CD4-positive, CD25-positive, alpha-beta regulatory T cell (primary cell): ENCODE data around the gene CS. TPM values are rescaled to one million over a fixed set of nuclear protein-coding genes. Genes with fewer than 3 reads are reported as not detected.
"Not testable (repeated sequence)": the region's sequence is repeated elsewhere in the genome, so short reads cannot be mapped to it uniquely, and the experiment has no call there.

Experiments
- ATAC-seq, 2 donors: fragments of 150-1000 bp; cut with Tn5 transposase; one replicate each; pipeline ENCODE4 v1.10.0; 2021; ENCODE audit warnings: low read depth in 2 of 2, moderate number of reproducible peaks in 2 of 2, moderate library complexity in 1 of 2
- DNase-seq, 3 donors: peaks; one replicate each; pipeline versions ENCODE4 v3.0.0 to v3.0.0-alpha.2; 2012 to 2022; ENCODE audit warnings: mixed read lengths in 1 of 3
- H3K27ac ChIP-seq: one replicate; pipeline ENCODE4 v1.7.0; 2013; ENCODE audit warnings: mild to moderate bottlenecking, low read length; ENCODE audit not compliant: insufficient read depth, poor library complexity, severe bottlenecking
- H3K27me3 ChIP-seq: one replicate; pipeline ENCODE4 v1.7.0; 2013; ENCODE audit warnings: low read length; ENCODE audit not compliant: control insufficient read depth, insufficient read depth
- H3K36me3 ChIP-seq: one replicate; pipeline ENCODE4 v1.7.0; 2013; ENCODE audit warnings: mild to moderate bottlenecking, low read length, moderate library complexity; ENCODE audit not compliant: control insufficient read depth, insufficient read depth
- H3K4me1 ChIP-seq: 2 replicates; pipeline ENCODE4 v1.7.0; 2013; ENCODE audit warnings: mild to moderate bottlenecking, low read length; ENCODE audit not compliant: insufficient read depth, control insufficient read depth, poor library complexity, severe bottlenecking
- H3K4me3 ChIP-seq: one replicate; pipeline ENCODE4 v1.7.0; 2013; ENCODE audit warnings: low read depth, mild to moderate bottlenecking, low read length, moderate library complexity
- H3K9me3 ChIP-seq, 2 experiments: 1 replicate in 1 of 2; 2 replicates in 1 of 2; pipeline ENCODE4 v1.7.0; 2013; ENCODE audit warnings: low read length in 2 of 2, mild to moderate bottlenecking in 1 of 2, moderate library complexity in 1 of 2; ENCODE audit not compliant: control insufficient read depth in 2 of 2
- H3K27ac Mint-ChIP-seq, 3 donors: one replicate each; pipeline ENCODE4 v1.8.0; 2020 to 2022; ENCODE audit warnings: mild to moderate bottlenecking in 3 of 3, mixed read lengths in 3 of 3, moderate library complexity in 2 of 3
- H3K27me3 Mint-ChIP-seq: one replicate; pipeline ENCODE4 v1.8.0; 2022; ENCODE audit warnings: mild to moderate bottlenecking, mixed read lengths
- H3K36me3 Mint-ChIP-seq: one replicate; pipeline ENCODE4 v1.8.0; 2020; ENCODE audit warnings: mixed read lengths
- H3K4me1 Mint-ChIP-seq, 4 donors: one replicate each; pipeline ENCODE4 v1.8.0; 2020 to 2022; ENCODE audit warnings: mixed read lengths in 4 of 4, mild to moderate bottlenecking in 1 of 4
- H3K4me3 Mint-ChIP-seq, 4 donors: one replicate each; pipeline ENCODE4 v1.8.0; 2020 to 2022; ENCODE audit warnings: mild to moderate bottlenecking in 4 of 4, mixed read lengths in 4 of 4, moderate library complexity in 3 of 4
- H3K9me3 Mint-ChIP-seq, 7 donors: one replicate each; pipeline ENCODE4 v1.8.0; 2020 to 2022; ENCODE audit warnings: mixed read lengths in 7 of 7, mild to moderate bottlenecking in 3 of 7, moderate library complexity in 2 of 7
- polyA plus RNA-seq, 4 donors: library from polyadenylated mRNA; unstranded; fragments of 300-500 nt; fragmentation: Illumina TruSeq; gene quantifications; one replicate each; pipeline ENCODE4 v1.2.3, GENCODE V29; 2021
- total RNA-seq: library from RNA; stranded (reverse); gene quantifications from one replicate; pipeline ENCODE4 v1.2.3, GENCODE V29; 2022

The CS gene
- total and polyA plus RNA-seq, 5 donors from 2014 or later, result 69.3 to 173 (median 77.3) TPM

- Mint-ChIP-seq H3K4me3 (peak within 1 kb of the TSS; percentile 78 to 98 (median 94)), H3K36me3 (peaks cover 19% of the 10 kb centered on the region), H3K27ac (peak within 1 kb of the TSS; percentile 98 to 100 (median 99)), H3K27me3 (no peaks in the 10 kb centered on the region), H3K4me1 (peaks cover 6 to 50% (median 32%) of the 10 kb centered on the region in 4 donors), H3K9me3 (peaks cover 0 to 3% (median 0%) of the 10 kb centered on the region in 7 donors)
- no peaks in the 10 kb centered on the region for H3K9me3 ChIP-seq
- peaks cover 41% of the 10 kb centered on the region for H3K4me1 ChIP-seq
- H3K4me3 ChIP-seq, result peak within 1 kb of the TSS; percentile 86
- peaks cover 20% of the 10 kb centered on the region for H3K36me3 ChIP-seq
- DNase-seq (peak; percentile 75 to 87 (median 82)), ATAC-seq (peak; percentile 78 to 79)
- H3K27me3 ChIP-seq, result no peaks in the 10 kb centered on the region
- peak within 1 kb of the TSS; percentile 91 for H3K27ac ChIP-seq
Measured at GRCh38 chr12:56338308-56339157, 38.4 kb upstream of the CS start, which contains the start of gene IL23A. IL23A (plus strand) TSS chr12:56338884; CDS start chr12:56339045, 161 bp downstream.

- no peaks in the 10 kb centered on the region for H3K9me3 ChIP-seq
- H3K4me1 ChIP-seq, result peaks cover 48% of the 10 kb centered on the region
- Mint-ChIP-seq H3K27ac (peak overlapping the region; percentile 98 to 100 (median 99)), H3K27me3 (no peaks in the 10 kb centered on the region), H3K4me3 (peak overlapping the region; percentile 39 to 78 (median 62)), H3K9me3 (peaks cover 0 to 3% (median 0%) of the 10 kb centered on the region in 7 donors), H3K4me1 (peaks cover 6 to 58% (median 38%) of the 10 kb centered on the region in 4 donors), H3K36me3 (peaks cover 12% of the 10 kb centered on the region)
- H3K36me3 ChIP-seq, result peaks cover 13% of the 10 kb centered on the region
- ATAC-seq, result no peak
- no peaks in the 10 kb centered on the region for H3K27me3 ChIP-seq
- DNase-seq, result peak in 1 of 3 donors; percentile 18
- peak overlapping the region; percentile 86 for H3K4me3 ChIP-seq
- H3K27ac ChIP-seq, result peak overlapping the region; percentile 91
Measured at GRCh38 chr12:56337753-56338251, 37.7 kb upstream of the CS start.

DNA sequence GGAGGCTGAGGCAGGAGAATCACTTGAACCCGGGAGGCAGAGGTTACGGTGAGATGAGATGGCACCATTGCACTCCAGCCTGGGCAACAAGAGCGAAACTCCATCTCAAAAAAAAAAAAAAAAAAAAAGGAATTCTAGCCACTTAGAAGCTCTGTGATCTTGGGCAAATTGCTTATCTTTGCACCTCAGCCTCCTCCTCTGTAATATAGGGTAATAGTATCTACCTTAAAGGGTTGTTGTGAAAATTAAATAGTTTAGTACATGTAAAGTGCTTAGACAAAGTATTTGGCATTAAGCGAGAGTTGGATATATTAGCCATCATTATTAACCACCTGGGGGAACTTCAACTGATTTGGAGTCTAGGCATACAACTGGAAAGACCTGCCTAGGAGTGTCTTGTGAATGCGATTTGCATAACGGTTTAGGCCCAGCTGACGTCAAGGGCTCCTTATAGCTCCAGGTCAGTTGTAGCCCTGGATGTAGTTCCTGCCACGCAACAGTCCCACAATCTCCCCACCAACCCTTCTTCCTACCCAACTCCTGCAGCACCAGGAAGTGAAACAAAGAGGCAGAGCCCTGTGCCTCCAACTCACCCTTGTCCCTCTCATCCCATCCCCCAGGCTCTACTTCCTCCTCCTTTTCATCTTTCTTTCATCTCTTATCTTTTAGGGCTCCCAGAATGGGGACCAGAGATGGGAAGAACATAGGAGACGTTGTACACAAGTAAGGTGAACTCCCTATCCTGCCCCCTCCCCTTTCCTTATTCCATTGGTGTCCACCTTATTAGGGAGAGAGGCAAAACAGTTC is 36.4 kb upstream of the CS start:
- no peak for ATAC-seq
- H3K4me3 Mint-ChIP-seq, result peak overlapping the region in 3 of 4 donors; percentile 29 to 78 (median 39)

DNA sequence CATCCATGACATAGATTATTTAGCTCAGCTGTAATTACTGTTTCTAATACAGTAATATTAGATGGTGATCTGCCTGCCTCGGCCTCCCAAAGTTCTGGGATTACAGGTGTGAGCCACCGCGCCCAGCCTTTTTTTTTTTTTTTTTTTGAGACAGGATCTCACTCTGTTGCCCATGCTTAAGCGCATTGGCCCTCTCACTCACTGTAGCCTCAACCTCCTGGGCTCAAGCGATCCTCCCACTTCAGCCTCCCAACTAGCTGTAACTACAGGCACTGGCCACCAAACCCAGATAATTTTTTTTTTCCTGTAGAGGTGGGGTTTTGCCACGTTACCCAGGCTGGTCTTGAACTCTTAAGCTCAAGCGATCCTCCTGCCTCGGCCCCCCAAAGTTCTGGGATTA is 35.4 kb upstream of the CS start:
- ATAC-seq, H3K9me3 Mint-ChIP-seq, DNase-seq, H3K27ac ChIP-seq, H3K4me3 ChIP-seq, H3K27me3 Mint-ChIP-seq, H3K27ac Mint-ChIP-seq, H3K36me3 ChIP-seq, H3K9me3 ChIP-seq, H3K27me3 ChIP-seq: not testable (repeated sequence)
- peaks cover 47% of the 10 kb centered on the region for H3K4me1 ChIP-seq
- peaks cover 10 to 65% (median 44%) of the 10 kb centered on the region in 4 donors for H3K4me1 Mint-ChIP-seq
- H3K36me3 Mint-ChIP-seq, result peaks cover 12% of the 10 kb centered on the region
- peak overlapping the region in 3 of 4 donors; percentile 43 to 98 (median 82) for H3K4me3 Mint-ChIP-seq

More for the DNA sequence above, 36.4 kb upstream of the CS start:
- Histone ChIP-seq H3K9me3 (no peaks in the 10 kb centered on the region), H3K27me3 (no peaks in the 10 kb centered on the region), H3K4me3 (no peak overlapping the region), H3K36me3 (peaks cover 6% of the 10 kb centered on the region), H3K4me1 (peaks cover 48% of the 10 kb centered on the region), H3K27ac (no peak overlapping the region)
- peaks cover 7% of the 10 kb centered on the region for H3K36me3 Mint-ChIP-seq
- no peaks in the 10 kb centered on the region for H3K27me3 Mint-ChIP-seq
- DNase-seq, result no peak
- peaks cover 0 to 3% (median 0%) of the 10 kb centered on the region in 7 donors for H3K9me3 Mint-ChIP-seq
- peaks cover 6 to 63% (median 40%) of the 10 kb centered on the region in 4 donors for H3K4me1 Mint-ChIP-seq
- peak overlapping the region; percentile 63 to 98 (median 85) for H3K27ac Mint-ChIP-seq

GRCh38 chr12:56334490-56334793 is 34.3 kb upstream of the CS start:
- Histone ChIP-seq H3K27ac (peak overlapping the region; percentile 100), H3K4me3 (peak overlapping the region; percentile 93), H3K27me3 (no peaks in the 10 kb centered on the region), H3K9me3 (no peaks in the 10 kb centered on the region), H3K4me1 (peaks cover 36% of the 10 kb centered on the region), H3K36me3 (no peaks in the 10 kb centered on the region)
- peak overlapping the region; percentile 99 to 100 (median 100) for H3K27ac Mint-ChIP-seq
- ATAC-seq, result no peak
- H3K9me3 Mint-ChIP-seq, result peaks cover 0 to 3% (median 0%) of the 10 kb centered on the region in 7 donors
- peaks cover 10 to 56% (median 35%) of the 10 kb centered on the region in 4 donors for H3K4me1 Mint-ChIP-seq
- no peaks in the 10 kb centered on the region for H3K27me3 Mint-ChIP-seq
- peak in 1 of 3 donors; percentile 30 for DNase-seq
- H3K4me3 Mint-ChIP-seq, result peak overlapping the region; percentile 92 to 98 (median 96)
- peaks cover 11% of the 10 kb centered on the region for H3K36me3 Mint-ChIP-seq

DNA sequence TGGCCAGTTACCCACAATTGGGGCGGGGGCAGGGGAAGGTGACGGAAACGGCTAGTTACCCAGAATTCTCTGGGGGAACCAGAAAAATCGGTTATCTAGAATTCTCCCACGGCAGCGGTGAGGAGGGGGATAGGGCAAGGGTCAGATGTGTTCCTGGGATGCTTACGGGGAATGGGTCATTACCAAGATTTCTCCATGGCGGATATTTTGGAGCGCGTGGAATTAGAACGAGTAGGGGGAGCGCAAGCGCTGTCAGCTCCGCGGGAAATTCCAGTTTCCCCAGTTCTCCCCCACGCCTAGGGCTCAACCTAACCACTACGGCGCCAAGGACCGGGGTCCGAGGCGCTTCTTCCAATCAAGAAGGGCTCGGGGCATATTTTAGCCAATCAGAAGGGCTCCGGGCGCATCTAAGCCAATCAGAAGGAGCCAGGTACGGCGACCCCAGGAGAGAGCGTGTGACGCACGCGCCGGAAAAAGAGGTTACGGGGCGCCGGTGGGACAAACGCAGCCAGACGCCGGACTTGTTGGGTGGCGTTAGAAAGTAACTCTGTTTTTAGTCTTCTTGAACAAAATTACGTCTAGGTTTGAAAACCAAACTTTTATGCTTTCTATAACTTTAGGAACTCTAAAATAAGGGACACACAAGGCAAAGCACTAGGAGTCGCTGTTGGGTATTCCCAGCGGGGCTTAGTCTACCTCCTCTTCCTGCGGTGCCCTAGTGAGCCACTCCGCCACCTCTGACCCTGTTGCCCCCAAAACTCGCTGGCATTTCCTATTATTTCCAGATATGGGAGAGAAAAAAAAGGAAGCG is 33.8 kb upstream of the CS start, which contains the start of gene PAN2:
Gene PAN2 (minus strand): TSS at position 322 of the 811 bp plus-strand sequence. CDS start 906 bp downstream, outside the sequence.
- Histone ChIP-seq H3K4me1 (peaks cover 30% of the 10 kb centered on the region), H3K27me3 (no peaks in the 10 kb centered on the region), H3K4me3 (peak within 1 kb of the TSS; percentile 93), H3K27ac (peak within 1 kb of the TSS; percentile 100), H3K36me3 (no peaks in the 10 kb centered on the region), H3K9me3 (no peaks in the 10 kb centered on the region)
- Mint-ChIP-seq H3K4me3 (peak within 1 kb of the TSS; percentile 92 to 98 (median 96)), H3K4me1 (peaks cover 10 to 51% (median 30%) of the 10 kb centered on the region in 4 donors), H3K27ac (peak within 1 kb of the TSS; percentile 99 to 100 (median 100)), H3K27me3 (no peaks in the 10 kb centered on the region), H3K9me3 (peaks cover 0 to 3% (median 0%) of the 10 kb centered on the region in 7 donors), H3K36me3 (peaks cover 11% of the 10 kb centered on the region)
- DNase-seq (peak; percentile 86 to 98 (median 93)), ATAC-seq (peak; percentile 84 to 85)
